Raji (cell line): ENCODE data around the gene NME8.

Source experiments
- POLR2A ChIP-seq: IDR thresholded peaks from 2 replicates; pipeline ENCODE4 v1.6.1; 2011; ENCODE audit warnings: low read depth, low read length, control low read depth; ENCODE audit not compliant: insufficient read depth

Gene NME8

DNA sequence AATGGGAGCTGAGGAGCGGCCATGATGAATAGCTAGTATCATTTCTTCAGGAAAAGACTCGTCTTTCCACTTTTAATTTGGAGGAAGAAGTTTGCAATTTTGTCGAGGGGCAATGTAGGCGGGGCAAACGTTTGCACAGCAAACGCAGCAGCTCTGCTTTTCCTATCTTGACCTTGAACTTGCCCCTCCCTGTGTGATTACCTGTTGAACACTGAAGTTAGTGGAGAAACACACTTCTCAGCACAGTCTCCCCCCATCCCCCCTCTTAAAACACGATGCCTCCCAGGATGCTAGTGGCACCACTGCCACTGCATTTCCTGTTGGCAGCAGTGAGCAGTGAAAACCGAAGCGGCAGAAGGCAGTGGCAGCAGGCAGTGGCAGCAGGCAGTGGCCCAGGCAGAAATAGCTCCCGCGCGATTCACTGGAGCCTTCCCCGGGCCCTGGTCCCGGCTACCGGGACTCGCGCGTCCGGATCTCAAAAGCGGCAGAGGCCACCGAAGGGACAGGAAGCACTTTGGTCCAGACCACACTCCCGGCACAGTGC is 72.0 kb downstream of the NME8 start, which contains the start of gene EPDR1:
Gene EPDR1 (plus strand): TSS at position 336 of the 544 bp plus-strand sequence. CDS start 300 bp downstream, outside the sequence.
- TF ChIP-seq POLR2A: no peak

- no peak for TF ChIP-seq POLR2A
These were observed 72.7 kb downstream of the NME8 start for GRCh38 chr7:37920849-37921805.

GRCh38 chr7:37921876-37922275 is 73.5 kb downstream of the NME8 start:
- no peak for TF ChIP-seq POLR2A

DNA sequence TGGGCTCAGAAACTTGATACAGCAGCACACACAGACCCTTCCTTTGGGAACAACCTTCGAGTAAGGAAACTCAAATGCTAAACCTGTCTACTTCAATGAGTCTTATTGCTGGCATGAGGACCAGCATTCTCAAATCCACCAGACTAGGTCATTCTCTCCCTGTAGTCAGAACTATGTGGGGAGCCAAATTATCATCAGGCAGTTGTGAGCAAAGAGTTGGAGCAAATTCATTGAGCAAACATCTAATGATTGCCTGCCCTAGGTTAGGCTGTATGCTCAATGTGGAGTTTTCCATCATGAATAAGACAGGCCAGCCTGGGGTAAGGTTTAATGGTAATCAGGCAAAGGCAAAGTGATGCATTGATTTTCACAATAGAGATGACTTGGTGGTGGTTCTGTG is 75.6 kb downstream of the NME8 start:
- no peak for TF ChIP-seq POLR2A

DNA sequence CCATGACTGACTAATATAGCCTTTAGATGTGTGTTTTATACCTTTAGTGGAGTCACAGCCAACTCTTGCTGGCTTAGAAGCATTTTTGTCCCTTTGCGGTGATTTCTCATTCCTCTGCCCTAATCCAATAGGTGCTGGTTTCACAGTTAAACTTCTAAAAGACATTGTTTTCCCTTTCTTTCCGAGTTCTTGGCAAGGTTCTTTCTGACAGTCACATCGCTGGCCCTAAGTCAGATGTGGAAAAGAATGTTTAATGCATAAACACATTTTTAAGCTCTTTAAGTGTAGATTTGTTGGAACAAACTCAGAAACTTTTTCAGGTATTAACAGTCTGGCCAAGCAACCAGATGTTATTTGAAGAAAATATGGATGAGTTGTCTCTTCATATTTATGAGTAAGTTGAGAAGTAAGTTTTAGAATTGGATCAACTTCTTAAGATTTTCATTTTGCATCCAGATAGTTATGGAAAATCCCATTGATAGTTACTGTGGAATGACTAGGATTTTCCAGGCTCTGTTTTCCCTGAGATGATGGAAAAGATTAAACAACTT is 76.2 kb downstream of the NME8 start:
- TF ChIP-seq POLR2A: no peak

DNA sequence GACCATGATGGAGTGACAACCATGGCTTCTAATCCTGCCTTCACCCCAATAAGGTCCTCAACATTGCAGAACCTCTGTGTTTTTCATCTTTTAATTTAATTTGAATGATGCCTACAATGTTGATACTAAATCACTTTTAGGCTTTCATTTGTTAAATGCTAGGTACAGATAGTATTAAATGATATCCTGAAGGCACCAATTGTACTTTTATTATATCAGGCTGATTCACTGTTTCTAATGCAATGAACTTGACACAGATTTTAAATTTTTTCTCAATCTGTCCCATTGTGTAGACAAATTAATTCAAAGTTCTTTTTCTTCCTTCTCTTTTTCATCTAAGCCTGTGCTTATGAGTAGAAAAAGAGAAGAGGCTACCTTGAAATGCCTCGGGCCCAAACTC is 77.2 kb downstream of the NME8 start:
- TF ChIP-seq POLR2A: no peak

- no peak for TF ChIP-seq POLR2A
These were observed 79.5 kb downstream of the NME8 start for GRCh38 chr7:37927773-37928444.

DNA sequence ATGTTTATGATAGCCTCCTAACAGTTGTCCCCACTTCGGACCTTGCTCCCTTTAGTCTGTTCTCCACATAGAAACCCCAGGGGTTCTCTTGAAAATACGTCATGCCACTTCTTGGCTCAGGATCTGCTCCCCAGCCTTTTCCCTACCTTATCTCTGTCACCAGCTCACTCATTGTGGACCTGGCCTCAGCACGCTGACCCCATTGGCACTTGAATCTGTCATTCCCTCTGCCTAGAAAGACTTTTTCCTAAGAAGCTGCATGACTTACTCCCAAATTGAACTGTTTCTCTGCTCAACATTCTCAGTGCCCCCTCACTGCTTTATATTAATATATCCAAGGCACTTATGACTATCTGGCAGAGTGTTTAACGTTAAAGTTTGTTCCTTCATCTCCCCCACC is 80.5 kb downstream of the NME8 start:
- no peak for TF ChIP-seq POLR2A

- TF ChIP-seq POLR2A: no peak
These were observed 82.0 kb downstream of the NME8 start for GRCh38 chr7:37930226-37930948.

GRCh38 chr7:37932543-37932942 is 84.1 kb downstream of the NME8 start:
- no peak for TF ChIP-seq POLR2A

- no peak for TF ChIP-seq POLR2A
These were observed 84.7 kb downstream of the NME8 start for GRCh38 chr7:37933018-37933566.

DNA sequence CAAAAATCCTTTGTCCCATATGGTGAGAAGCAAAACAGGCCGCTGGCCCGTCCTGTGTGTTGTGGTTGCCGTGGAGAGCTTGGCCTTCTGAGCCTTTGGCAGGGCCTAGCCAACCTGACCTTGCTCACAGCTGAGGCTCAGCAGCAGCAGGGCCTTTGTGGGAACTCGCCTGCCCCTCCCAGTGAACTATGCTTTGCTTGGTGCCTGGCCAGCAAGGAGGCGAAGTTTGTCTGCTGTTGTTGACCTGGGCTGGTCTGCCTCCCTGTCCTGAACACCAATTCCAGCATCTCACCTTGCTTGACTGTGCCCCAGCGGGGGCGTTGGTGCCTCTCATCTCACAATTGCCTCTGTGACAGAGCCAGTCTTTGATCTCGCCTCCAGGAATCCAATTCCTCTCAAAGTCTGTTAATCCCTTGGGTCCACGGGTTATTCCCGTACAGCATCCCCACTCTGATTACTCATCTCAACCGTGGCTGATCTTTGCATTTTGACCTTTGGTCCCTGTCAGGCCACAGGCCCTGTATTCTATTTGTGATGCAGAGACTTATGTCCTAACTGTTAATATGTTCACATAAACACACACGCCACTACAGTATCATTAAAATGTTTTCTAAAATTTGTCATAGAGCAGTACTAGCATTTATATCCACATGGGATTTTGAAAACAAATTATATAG is 94.7 kb downstream of the NME8 start:
- no peak for TF ChIP-seq POLR2A

DNA sequence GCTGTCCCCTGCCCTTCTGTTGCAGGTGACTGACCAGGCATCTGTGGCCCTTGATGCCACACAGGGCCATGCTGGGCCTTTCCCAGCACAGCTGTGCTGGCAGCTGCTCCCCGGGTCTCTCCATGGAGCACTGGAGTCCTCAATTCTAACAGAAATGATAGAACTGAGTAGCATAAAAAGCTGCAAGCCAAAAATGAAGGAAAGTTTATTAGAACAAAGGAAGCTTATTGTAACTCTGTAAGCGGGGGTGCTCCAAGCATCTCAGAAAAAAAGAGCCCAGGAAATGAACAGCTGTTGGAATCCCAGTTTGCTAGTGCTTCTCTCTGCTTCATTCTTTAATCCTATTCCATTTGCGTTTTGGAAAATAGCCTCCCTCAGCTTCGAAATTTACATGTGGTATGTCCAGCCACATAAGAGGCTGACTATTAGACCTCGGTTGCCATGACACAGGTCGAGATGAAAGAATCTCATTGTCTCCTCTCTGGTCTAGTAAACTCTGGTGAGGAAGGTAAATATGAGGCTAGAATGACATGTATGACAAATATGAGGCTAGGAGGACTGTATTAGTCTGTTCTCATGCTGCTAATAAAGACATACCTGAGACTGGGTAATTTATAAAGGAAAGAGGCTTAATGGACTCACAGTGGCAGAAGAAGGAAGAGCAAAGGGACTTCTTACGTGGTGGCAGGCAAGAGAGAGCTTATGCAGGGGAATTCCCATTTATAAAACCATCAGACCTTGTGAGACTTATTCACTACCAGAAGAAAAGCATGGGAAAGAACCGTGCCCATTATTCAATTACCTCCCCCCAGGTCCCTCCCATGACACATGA is 95.7 kb downstream of the NME8 start:
- no peak for TF ChIP-seq POLR2A
